ENCODE data around the gene CMTM4.

GRCh38 chr16:66634527-66635196, 61.9 kb downstream of the CMTM4 start:
- TF ChIP-seq MAX (IDR thresholded peaks at IDR 0.05) (no peak), POLR2A (IDR thresholded peaks at IDR 0.05; ENCODE audit: control extremely low read depth in 1 of 2, low read depth in 2 of 2, low read length in 2 of 2) (no peak), SIN3A (conservative IDR thresholded peaks at IDR 0.05 in 1 of 2, IDR thresholded peaks at IDR 0.05 in 1 of 2; ENCODE audit: low read depth in 1 of 2, low read length in 2 of 2) (no peak), CTCF (IDR thresholded peaks at IDR 0.05; ENCODE audit: control extremely low read depth in 1 of 3, insufficient read depth in 1 of 3, low read depth in 1 of 3, low read length in 3 of 3) (no peak)

Data from H1 (cell line).